Neuronal stem cell (in vitro differentiated cells): ENCODE data around the gene MARCOL. TPM values are rescaled to one million over a fixed set of nuclear protein-coding genes. Genes with fewer than 3 reads are reported as not detected.

ENCODE experiments used
- DNase-seq: peaks from one replicate; pipeline ENCODE4 v3.0.0-alpha.2; 2013; ENCODE audit warnings: low spot score
- H2AFZ ChIP-seq: one replicate; pipeline ENCODE4 v1.6.1; 2013; ENCODE audit warnings: mild to moderate bottlenecking, low read length, inconsistent platforms
- H2AK5ac ChIP-seq: 2 replicates; pipeline ENCODE4 v1.6.1; 2013; ENCODE audit warnings: low read depth, mild to moderate bottlenecking, inconsistent platforms, low read length, moderate library complexity, mixed read lengths
- H2BK120ac ChIP-seq: 2 replicates; pipeline ENCODE4 v1.6.1; 2013; ENCODE audit warnings: low read depth, mild to moderate bottlenecking, inconsistent platforms, low read length, moderate library complexity, mixed read lengths
- H2BK12ac ChIP-seq: one replicate; pipeline ENCODE4 v1.6.1; 2013; ENCODE audit warnings: low read length, inconsistent platforms
- H2BK15ac ChIP-seq: 2 replicates; pipeline ENCODE4 v1.6.1; 2013; ENCODE audit warnings: mild to moderate bottlenecking, low read length, inconsistent platforms, mixed read lengths
- H2BK5ac ChIP-seq: one replicate; pipeline ENCODE4 v1.6.1; 2013; ENCODE audit warnings: inconsistent platforms, mild to moderate bottlenecking, low read length, moderate library complexity
- H3K14ac ChIP-seq: one replicate; pipeline ENCODE4 v1.6.1; 2013; ENCODE audit warnings: low read length, inconsistent platforms
- H3K18ac ChIP-seq: 2 replicates; pipeline ENCODE4 v1.6.1; 2013; ENCODE audit warnings: low read length, inconsistent platforms
- H3K23ac ChIP-seq: 2 replicates; pipeline ENCODE4 v1.6.1; 2013; ENCODE audit warnings: low read depth, mild to moderate bottlenecking, mixed read lengths, low read length, inconsistent platforms; ENCODE audit not compliant: poor library complexity
- H3K27ac ChIP-seq: replicated peaks from 3 replicates; pipeline ENCODE4 v1.5.1; 2013; ENCODE audit warnings: low read length, inconsistent platforms
- H3K27me3 ChIP-seq, 3 experiments: 2 replicates each; pipeline ENCODE4 v1.6.1; 2013; ENCODE audit warnings: low read length in 3 of 3, mild to moderate bottlenecking in 2 of 3, inconsistent platforms in 1 of 3, low read depth in 1 of 3, mixed read lengths in 1 of 3, moderate library complexity in 1 of 3; ENCODE audit not compliant: control insufficient read depth in 3 of 3, insufficient read depth in 3 of 3
- H3K36me3 ChIP-seq, 2 donors: replicated peaks in 1 of 2; 2 replicates each; pipeline ENCODE4 v1.6.1; 2013; ENCODE audit warnings: low read length in 2 of 2; ENCODE audit not compliant: control insufficient read depth in 2 of 2, insufficient read depth in 2 of 2
- H3K4ac ChIP-seq: 2 replicates; pipeline ENCODE4 v1.6.1; 2013; ENCODE audit warnings: inconsistent platforms, mild to moderate bottlenecking, low read length, moderate library complexity
- H3K4me1 ChIP-seq, 2 donors: 1 replicate in 1 of 2; 2 replicates in 1 of 2; pipeline ENCODE4 v1.6.1; 2013; ENCODE audit warnings: low read length in 2 of 2, low read depth in 1 of 2; ENCODE audit not compliant: control insufficient read depth in 2 of 2, insufficient read depth in 1 of 2
- H3K4me2 ChIP-seq: one replicate; pipeline ENCODE4 v1.6.1; 2013; ENCODE audit warnings: mild to moderate bottlenecking, low read length, inconsistent platforms; ENCODE audit not compliant: insufficient read depth, poor library complexity, severe bottlenecking
- H3K4me3 ChIP-seq, 2 donors: 2 replicates each; pipeline ENCODE4 v1.5.1; 2013; ENCODE audit warnings: low read length in 2 of 2, mild to moderate bottlenecking in 2 of 2, inconsistent platforms in 1 of 2, moderate library complexity in 1 of 2
- H3K79me1 ChIP-seq: one replicate; pipeline ENCODE4 v1.6.1; 2013; ENCODE audit warnings: low read depth, mild to moderate bottlenecking, inconsistent platforms, low read length, moderate library complexity
- H3K9ac ChIP-seq: one replicate; pipeline ENCODE4 v1.6.1; 2013; ENCODE audit warnings: mild to moderate bottlenecking, low read depth, low read length, inconsistent platforms; ENCODE audit not compliant: poor library complexity
- H3K9me3 ChIP-seq, 2 donors: replicated peaks in 1 of 2; 2 replicates each; pipeline versions ENCODE3 to v1.6.1; 2013; ENCODE audit warnings: low read length in 2 of 2, mild to moderate bottlenecking in 2 of 2, inconsistent platforms in 1 of 2, low read depth in 1 of 2, mixed read lengths in 1 of 2, moderate library complexity in 1 of 2; ENCODE audit not compliant: control insufficient read depth in 2 of 2, insufficient read depth in 1 of 2
- H4K8ac ChIP-seq: one replicate; pipeline ENCODE4 v1.6.1; 2013; ENCODE audit warnings: low read depth, mild to moderate bottlenecking, inconsistent platforms, low read length, moderate library complexity
- H4K91ac ChIP-seq: one replicate; pipeline ENCODE4 v1.6.1; 2013; ENCODE audit warnings: low read length, low read depth, mild to moderate bottlenecking, inconsistent platforms; ENCODE audit not compliant: poor library complexity
- WGBS, 2 donors: extraction: QIAGEN DNeasy Blood & Tissue Kit; methylation state at CpG; one replicate each; pipeline ENCODE4 v1.1.7; 2013; ENCODE audit warnings: missing lambda C conversion rate in 2 of 2, mixed read lengths in 1 of 2; ENCODE audit not compliant: insufficient read length in 2 of 2, insufficient replicate concordance in 1 of 2; ENCODE audit errors: extremely low coverage in 2 of 2; 5-methylcytosine and 5-hydroxymethylcytosine counted together
- polyA plus RNA-seq, 2 experiments: library from polyadenylated mRNA; stranded (reverse); fragments of 200-250 nt; gene quantifications; one replicate each; pipeline ENCODE4 v1.2.3, GENCODE V29; 2013

Gene MARCOL
- not detected for polyA plus RNA-seq (2013, experiment 1 of 2)
- polyA plus RNA-seq (2013, experiment 2 of 2): not detected

DNA sequence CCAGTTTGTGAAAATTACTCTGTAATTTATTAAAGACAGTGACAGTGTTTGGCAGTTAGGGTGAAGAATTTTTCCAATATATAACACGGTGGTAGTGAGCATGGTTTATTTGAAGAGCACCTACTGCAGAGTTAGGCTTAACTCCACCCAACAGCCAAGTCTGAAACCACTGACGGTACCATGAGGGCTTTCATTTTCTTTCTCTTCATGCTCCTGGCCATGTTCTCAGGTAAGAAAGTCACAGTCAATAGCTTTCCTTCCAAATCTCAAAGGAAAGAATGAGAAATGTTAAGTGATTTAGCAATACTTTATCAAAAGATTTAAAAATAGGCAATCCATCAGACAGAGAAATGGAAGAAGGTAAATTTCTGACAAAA lies at the start of gene MARCOL:
Gene MARCOL (plus strand): TSS at position 108 of the 377 bp plus-strand sequence. CDS start 73 bp downstream, at position 181.
- Histone ChIP-seq H4K8ac (no peak within 1 kb of the TSS), H3K4me3 (no peak within 1 kb of the TSS), H3K4ac (no peak within 1 kb of the TSS), H2BK5ac (no peak within 1 kb of the TSS), H3K36me3 (no peaks in the 10 kb centered on the region), H3K9me3 (no peaks in the 10 kb centered on the region), H3K18ac (no peak within 1 kb of the TSS), H3K23ac (no peak within 1 kb of the TSS), H3K4me2 (no peak within 1 kb of the TSS), H2BK15ac (no peak within 1 kb of the TSS), H3K27ac (no peak within 1 kb of the TSS), H3K9ac (no peak within 1 kb of the TSS), H3K79me1 (no peaks in the 10 kb centered on the region), H3K4me1 (no peaks in the 10 kb centered on the region), H3K14ac (no peak within 1 kb of the TSS), H2BK120ac (no peak within 1 kb of the TSS), H4K91ac (no peak within 1 kb of the TSS), H2BK12ac (no peak within 1 kb of the TSS), H2AK5ac (no peak within 1 kb of the TSS), H3K27me3 (peaks cover 0 to 2% (median 0%) of the 10 kb centered on the region in 3 experiments), H2AFZ (no peak within 1 kb of the TSS)
- no CpG with 5 or more reads among the region's 2 CpGs for WGBS, 2 donors
- no peak for DNase-seq

- Histone ChIP-seq H2BK120ac (no peak overlapping the region), H3K36me3 (no peaks in the 10 kb centered on the region), H3K4me3 (no peak overlapping the region), H3K4ac (no peak overlapping the region), H4K91ac (no peak overlapping the region), H3K23ac (no peak overlapping the region), H3K18ac (no peak overlapping the region), H3K4me2 (no peak overlapping the region), H2AFZ (no peak overlapping the region), H3K27me3 (peaks cover 0 to 2% (median 0%) of the 10 kb centered on the region in 3 experiments), H2AK5ac (no peak overlapping the region), H3K27ac (no peak overlapping the region), H2BK15ac (no peak overlapping the region), H2BK12ac (no peak overlapping the region), H3K79me1 (no peaks in the 10 kb centered on the region), H3K9ac (no peak overlapping the region), H3K14ac (no peak overlapping the region), H3K9me3 (no peaks in the 10 kb centered on the region), H4K8ac (no peak overlapping the region), H3K4me1 (no peaks in the 10 kb centered on the region), H2BK5ac (no peak overlapping the region)
- DNase-seq: no peak
- no CpG with 5 or more reads among the region's 1 CpG for WGBS, 2 donors
Observed at GRCh38 chr5:148191010-148191409, 47.3 kb upstream of the MARCOL start.

DNA sequence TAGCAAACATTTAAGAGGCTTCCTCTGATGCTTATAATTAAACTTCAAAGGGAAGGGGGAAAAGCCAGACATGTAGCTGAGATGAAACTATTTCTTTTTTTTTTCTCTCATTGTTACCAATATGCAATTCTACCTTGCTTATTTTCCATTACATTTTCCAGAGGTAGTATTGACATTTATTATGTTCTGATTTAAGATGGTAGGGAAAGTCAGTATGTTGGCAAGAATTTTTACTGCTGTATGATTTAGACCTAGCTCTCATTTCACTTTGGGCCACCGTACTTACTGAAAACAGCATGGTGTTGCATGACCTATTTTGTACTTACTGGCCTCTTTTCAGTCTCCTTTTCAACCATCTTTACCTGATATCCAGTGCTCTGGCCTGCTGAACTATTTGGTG lies 45.1 kb upstream of the MARCOL start:
- H2BK120ac ChIP-seq: no peak overlapping the region
- H3K27ac ChIP-seq: no peak overlapping the region
- no peak overlapping the region for H3K4ac ChIP-seq

GRCh38 chr5:148201151-148201550 lies 37.2 kb upstream of the MARCOL start:
- Histone ChIP-seq H3K27me3 (no peaks in the 10 kb centered on the region), H3K79me1 (no peaks in the 10 kb centered on the region), H3K4me1 (peaks cover 0 to 1% of the 10 kb centered on the region in 2 donors), H2BK12ac (no peak overlapping the region), H2BK5ac (no peak overlapping the region), H2AFZ (no peak overlapping the region), H3K18ac (no peak overlapping the region), H4K91ac (no peak overlapping the region), H2BK120ac (no peak overlapping the region), H3K9ac (no peak overlapping the region), H3K4ac (no peak overlapping the region), H4K8ac (no peak overlapping the region), H3K23ac (no peak overlapping the region), H3K36me3 (no peaks in the 10 kb centered on the region), H3K14ac (no peak overlapping the region), H3K4me2 (no peak overlapping the region), H2AK5ac (no peak overlapping the region), H2BK15ac (no peak overlapping the region), H3K4me3 (no peak overlapping the region), H3K27ac (no peak overlapping the region), H3K9me3 (no peaks in the 10 kb centered on the region)
- no peak for DNase-seq
- WGBS, 2 donors: no CpG with 5 or more reads among the region's 2 CpGs

More for the DNA sequence above, 45.1 kb upstream of the MARCOL start:
- H3K23ac ChIP-seq: no peak overlapping the region
- no CpG with 5 or more reads among the region's 1 CpG for WGBS, 2 donors
- H3K4me1 ChIP-seq: peaks cover 0 to 2% of the 10 kb centered on the region in 2 donors
- H3K14ac ChIP-seq: no peak overlapping the region
- H3K18ac ChIP-seq: no peak overlapping the region
- no peak overlapping the region for H4K8ac ChIP-seq
- H2BK12ac ChIP-seq: no peak overlapping the region
- H3K79me1 ChIP-seq: no peaks in the 10 kb centered on the region
- H4K91ac ChIP-seq: no peak overlapping the region
- no peak overlapping the region for H3K9ac ChIP-seq
- no peak overlapping the region for H2AK5ac ChIP-seq
- no peak overlapping the region for H3K4me3 ChIP-seq
- no peaks in the 10 kb centered on the region for H3K36me3 ChIP-seq
- H3K9me3 ChIP-seq: no peaks in the 10 kb centered on the region
- H3K4me2 ChIP-seq: no peak overlapping the region
- H2AFZ ChIP-seq: no peak overlapping the region
- no peak overlapping the region for H2BK5ac ChIP-seq
- H2BK15ac ChIP-seq: no peak overlapping the region
- no peak for DNase-seq
- peaks cover 0 to 2% (median 0%) of the 10 kb centered on the region in 3 experiments for H3K27me3 ChIP-seq
